EH (cell line): Measurements from ENCODE around the gene PRLR.

Source experiments
- DNase-seq: peaks from one replicate; pipeline ENCODE4 v3.0.0-alpha.2; 2015; ENCODE audit warnings: low read depth

PRLR gene

DNA sequence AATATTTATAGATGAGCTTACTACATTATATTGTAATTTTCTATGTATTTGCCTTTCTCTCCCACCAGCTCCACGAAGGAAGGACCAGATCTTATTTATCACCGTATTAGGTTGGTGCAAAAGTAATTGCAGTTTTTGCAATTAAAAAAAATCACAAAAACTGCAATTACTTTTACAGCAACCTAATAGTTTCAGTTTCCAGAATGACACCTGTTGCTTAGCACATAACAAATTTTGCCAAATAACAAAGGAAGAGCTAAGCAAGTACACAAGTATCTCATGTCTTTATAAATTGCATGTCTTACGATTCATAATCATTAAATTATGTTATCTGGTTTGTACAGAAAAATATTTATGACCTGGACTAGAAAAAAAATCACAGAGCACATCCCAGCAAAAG is 228.4 kb downstream of the PRLR start:
- DNase-seq: no peak
